Gastrocnemius medialis (tissue), 4 donors: ENCODE measurements around the gene DEK. TPM values are rescaled to one million over a fixed set of nuclear protein-coding genes. Genes with fewer than 3 reads are reported as not detected.

Source experiments
- ATAC-seq, 2 donors: fragments of 150-250 bp; one replicate each; pipeline ENCODE4 v1.9.1; 2016
- DNase-seq, 2 donors: peaks; one replicate each; pipeline ENCODE4 v3.0.0-alpha.2; 2019
- H3K27ac ChIP-seq, 4 donors: fragments of 200-600 bp; sonication (generic); 1 replicate in 1 of 4; 2 replicates in 3 of 4; pipeline ENCODE4 v1.5.1; 2016 to 2018; ENCODE audit warnings: mild to moderate bottlenecking in 2 of 4, moderate library complexity in 1 of 4
- H3K27me3 ChIP-seq, 3 donors: fragments of 200-600 bp; sonication (generic) in 2 of 3; 1 replicate in 1 of 3; 2 replicates in 2 of 3; pipeline versions ENCODE4 v1.5.1 to v1.6.0; 2016 to 2019; ENCODE audit warnings: mild to moderate bottlenecking in 1 of 3, moderate library complexity in 1 of 3
- H3K36me3 ChIP-seq, 2 donors: fragments of 200-600 bp; sonication (generic) in 1 of 2; one replicate each; pipeline ENCODE4 v1.5.1; 2017 to 2018
- H3K4me1 ChIP-seq, 2 donors: fragments of 200-600 bp; sonication (generic) in 1 of 2; one replicate each; pipeline ENCODE4 v1.5.1; 2016 to 2017; ENCODE audit warnings: mild to moderate bottlenecking in 2 of 2
- H3K4me3 ChIP-seq, 4 donors: fragments of 200-600 bp; sonication (generic) in 3 of 4; 1 replicate in 1 of 4; 2 replicates in 3 of 4; pipeline ENCODE4 v1.5.1; 2016 to 2019; ENCODE audit warnings: mild to moderate bottlenecking in 2 of 4
- H3K9me3 ChIP-seq, 3 donors: fragments of 200-600 bp; sonication (generic) in 2 of 3; 1 replicate in 1 of 3; 2 replicates in 2 of 3; pipeline ENCODE4 v1.5.1; 2016 to 2019
- CTCF ChIP-seq, 5 experiments: fragments of 450-650 bp in 3 of 5; fragments of 200-600 bp in 2 of 5; sonication (generic) in 2 of 5; IDR thresholded peaks in 4 of 5; conservative IDR thresholded peaks in 1 of 5; 1 replicate in 4 of 5; 2 replicates in 1 of 5; pipeline ENCODE4 v1.5.1; 2016 to 2019; ENCODE audit warnings: antibody characterized with exemption in 5 of 5, mild to moderate bottlenecking in 3 of 5, moderate library complexity in 3 of 5
- POLR2A ChIP-seq, 2 donors: fragments of 450-650 bp; IDR thresholded peaks; one replicate each; pipeline ENCODE4 v1.6.1; 2017; ENCODE audit warnings: antibody characterized with exemption in 2 of 2, mild to moderate bottlenecking in 2 of 2, moderate library complexity in 2 of 2
- in situ Hi-C, 4 donors: fragments of 200-750 bp; cut with MboI; loops; one replicate each; pipeline versions ENCODE4 v1.15.0 to v1.8.0; 2017; ENCODE audit warnings: low sequenced_read_pairs in 4 of 4
- intact Hi-C: fragments of 100-400 bp; cut with DNase I; formaldehyde crosslinking; loops from one replicate; pipeline ENCODE4 v1.15.1; 2023; ENCODE audit warnings: low total_unique reads
- total RNA-seq, 4 donors: library from RNA; depleted of rRNA; stranded (reverse); fragments of >200 nt; gene quantifications; one replicate each; pipeline versions ENCODE4 v1.1.0 to v1.2.3, GENCODE V29; 2016

Gene DEK
- total RNA-seq, 4 donors from 2014 or later: 60.5 to 134 (median 105) TPM

GRCh38 chr6:18214003-18214402, 50.3 kb downstream of the DEK start:
- DNase-seq: no peak

GRCh38 chr6:18213439-18213838, 50.9 kb downstream of the DEK start:
- no peaks in the 10 kb centered on the region for H3K27me3 ChIP-seq
- TF ChIP-seq CTCF (IDR thresholded peaks at IDR 0.05 in 4 of 5, conservative IDR thresholded peaks at IDR 0.05 in 1 of 5): no peak
- H3K27ac ChIP-seq: no peak overlapping the region
- in situ Hi-C loops: no loop called here
- ATAC-seq (no peak), DNase-seq (no peak)
- peaks cover 0 to 48% of the 10 kb centered on the region in 2 donors for H3K36me3 ChIP-seq
- H3K9me3 ChIP-seq: no peaks in the 10 kb centered on the region
- no peaks in the 10 kb centered on the region for H3K4me1 ChIP-seq
- no peak overlapping the region for H3K4me3 ChIP-seq
- intact Hi-C loops: no loop called here

More at GRCh38 chr6:18214003-18214402, 50.3 kb downstream of the DEK start:
- in situ Hi-C loops (no loop called here), intact Hi-C loops (no loop called here)
- no peak overlapping the region for H3K4me3 ChIP-seq
- H3K27me3 ChIP-seq: no peaks in the 10 kb centered on the region
- H3K27ac ChIP-seq: no peak overlapping the region
- no peak for ATAC-seq
- no peaks in the 10 kb centered on the region for H3K4me1 ChIP-seq
- no peaks in the 10 kb centered on the region for H3K9me3 ChIP-seq
- no peak for TF ChIP-seq CTCF (IDR thresholded peaks at IDR 0.05 in 4 of 5, conservative IDR thresholded peaks at IDR 0.05 in 1 of 5)
- no peak for TF ChIP-seq POLR2A (IDR thresholded peaks at IDR 0.05)
- H3K36me3 ChIP-seq: peaks cover 0 to 48% of the 10 kb centered on the region in 2 donors

- no peak for DNase-seq
- Histone ChIP-seq H3K27me3 (no peaks in the 10 kb centered on the region), H3K4me3 (no peak overlapping the region), H3K27ac (no peak overlapping the region), H3K36me3 (peaks cover 0 to 48% of the 10 kb centered on the region in 2 donors), H3K9me3 (no peaks in the 10 kb centered on the region), H3K4me1 (no peaks in the 10 kb centered on the region)
- in situ Hi-C loops: no loop called here
- intact Hi-C loops: no loop called here
- no peak for ATAC-seq
- TF ChIP-seq POLR2A (IDR thresholded peaks at IDR 0.05) (no peak), CTCF (IDR thresholded peaks at IDR 0.05 in 4 of 5, conservative IDR thresholded peaks at IDR 0.05 in 1 of 5) (no peak)
These were observed 52.1 kb downstream of the DEK start for GRCh38 chr6:18212231-18212630.

- ATAC-seq (no peak), DNase-seq (no peak)
- intact Hi-C loops (no loop called here), in situ Hi-C loops (no loop called here)
- no peaks in the 10 kb centered on the region for H3K27me3 ChIP-seq
- H3K9me3 ChIP-seq: no peaks in the 10 kb centered on the region
- H3K4me1 ChIP-seq: no peaks in the 10 kb centered on the region
- no peak overlapping the region for H3K27ac ChIP-seq
- H3K36me3 ChIP-seq: peaks cover 0 to 48% of the 10 kb centered on the region in 2 donors
- TF ChIP-seq CTCF (IDR thresholded peaks at IDR 0.05 in 4 of 5, conservative IDR thresholded peaks at IDR 0.05 in 1 of 5) (no peak), POLR2A (IDR thresholded peaks at IDR 0.05) (no peak)
- no peak overlapping the region for H3K4me3 ChIP-seq
These were observed 53.0 kb downstream of the DEK start for GRCh38 chr6:18211338-18211737.

- intact Hi-C loops: no loop called here
These were observed 53.6 kb downstream of the DEK start for GRCh38 chr6:18210707-18211106.

More at GRCh38 chr6:18210707-18211106, 53.6 kb downstream of the DEK start:
- Histone ChIP-seq H3K27me3 (no peaks in the 10 kb centered on the region), H3K4me1 (no peaks in the 10 kb centered on the region), H3K9me3 (no peaks in the 10 kb centered on the region), H3K27ac (no peak overlapping the region), H3K4me3 (no peak overlapping the region), H3K36me3 (peaks cover 0 to 48% of the 10 kb centered on the region in 2 donors)
- ATAC-seq: no peak
- in situ Hi-C loops: no loop called here
- TF ChIP-seq CTCF (IDR thresholded peaks at IDR 0.05 in 4 of 5, conservative IDR thresholded peaks at IDR 0.05 in 1 of 5) (no peak), POLR2A (IDR thresholded peaks at IDR 0.05) (no peak)
- no peak for DNase-seq
